ENCODE measurements around the gene DNM2.

Gene DNM2

GRCh38 chr19:10708291-10708690 is 9.6 kb upstream of the DNM2 start:
- POLR2A ChIA-PET = no interaction called here

GRCh38 chr19:10712045-10712444 is 5.8 kb upstream of the DNM2 start:
- H3K36me3 ChIP-seq (ENCODE audit: control insufficient read depth in 2 of 2, insufficient read depth in 1 of 2, low read length in 2 of 2) = peaks cover 0 to 43% of the 10 kb centered on the region in 2 experiments; a peak in 2 of 3 replicates
- H3K4me1 ChIP-seq (ENCODE audit: control insufficient read depth, insufficient read depth, low read length) = no peaks in the 10 kb centered on the region
- H3K4me3 ChIP-seq (ENCODE audit: low read depth, low read length) = no peak overlapping the region
- H3K27ac ChIP-seq (ENCODE audit: extremely low read depth, low read depth, low read length) = no peak overlapping the region
- no peaks in the 10 kb centered on the region for H3K9me3 ChIP-seq (ENCODE audit: control insufficient read depth, insufficient read depth, low read depth, low read length)
- POLR2A ChIA-PET = no interaction called here
- CTCF ChIA-PET = no interaction called here
- TF ChIP-seq ZNF341 (tag by site-specific recombination; IDR thresholded peaks at IDR 0.05; ENCODE audit: low read depth) = no peak
- no peak for TF ChIP-seq ZBTB8A (tag by site-specific recombination; IDR thresholded peaks at IDR 0.05)
- TF ChIP-seq ZNF404 (tag by site-specific recombination; IDR thresholded peaks at IDR 0.05) = no peak
- TF ChIP-seq HOXC10 (CRISPR knock-in tag; IDR thresholded peaks at IDR 0.05) = no peak
- TF ChIP-seq ZNF677 (tag by site-specific recombination; IDR thresholded peaks at IDR 0.05) = no peak
- TF ChIP-seq RBAK (tag by site-specific recombination; IDR thresholded peaks at IDR 0.05) = no peak
- no peak for TF ChIP-seq ZNF561 (tag by site-specific recombination; IDR thresholded peaks at IDR 0.05; ENCODE audit: borderline replicate concordance)
- TF ChIP-seq ZNF544 (tag by site-specific recombination; IDR thresholded peaks at IDR 0.05) = no peak
- TF ChIP-seq SP7 (tag by site-specific recombination; IDR thresholded peaks at IDR 0.05) = no peak
- no peak for TF ChIP-seq ZNF24 (tag by site-specific recombination; IDR thresholded peaks at IDR 0.05)

More at GRCh38 chr19:10708291-10708690, 9.6 kb upstream of the DNM2 start:
- TF ChIP-seq ZNF114 (tag by site-specific recombination; IDR thresholded peaks at IDR 0.05) = no peak
- no peak for TF ChIP-seq ATF2 (tag by site-specific recombination; IDR thresholded peaks at IDR 0.05; ENCODE audit: low read depth)
- no peak for TF ChIP-seq ZNF426 (tag by site-specific recombination; IDR thresholded peaks at IDR 0.05)
- TF ChIP-seq ZNF24 (tag by site-specific recombination; IDR thresholded peaks at IDR 0.05) = no peak
- no peak for TF ChIP-seq GLI2 (tag by site-specific recombination; IDR thresholded peaks at IDR 0.05; ENCODE audit: borderline replicate concordance, low read depth)
- TF ChIP-seq ZNF626 (tag by site-specific recombination; IDR thresholded peaks at IDR 0.05) = no peak
- TF ChIP-seq ZNF18 (tag by site-specific recombination; IDR thresholded peaks at IDR 0.05) = no peak
- no peak for TF ChIP-seq ZNF433 (tag by site-specific recombination; IDR thresholded peaks at IDR 0.05; ENCODE audit: low read depth)
- TF ChIP-seq KLF7 (tag by site-specific recombination; IDR thresholded peaks at IDR 0.05; ENCODE audit: borderline replicate concordance) = no peak
- TF ChIP-seq ZNF423 (tag by site-specific recombination; IDR thresholded peaks at IDR 0.05) = no peak
- no peak for TF ChIP-seq ZBTB49 (tag by site-specific recombination; IDR thresholded peaks at IDR 0.05; ENCODE audit: low read depth)
- no peak for TF ChIP-seq ZNF621 (tag by site-specific recombination; IDR thresholded peaks at IDR 0.05)
- TF ChIP-seq ZNF292 (tag by site-specific recombination; IDR thresholded peaks at IDR 0.05; ENCODE audit: borderline replicate concordance, low read depth) = no peak
- TF ChIP-seq ZNF747 (tag by site-specific recombination; IDR thresholded peaks at IDR 0.05) = no peak
- Histone ChIP-seq H3K9me3 (ENCODE audit: control insufficient read depth, insufficient read depth, low read depth, low read length) (no peaks in the 10 kb centered on the region), H3K36me3 (ENCODE audit: control insufficient read depth in 2 of 2, insufficient read depth in 1 of 2, low read length in 2 of 2) (peaks cover 0 to 38% of the 10 kb centered on the region in 2 experiments; a peak in 2 of 3 replicates), H3K4me3 (ENCODE audit: low read depth, low read length) (no peak overlapping the region), H3K27ac (ENCODE audit: extremely low read depth, low read depth, low read length) (no peak overlapping the region), H3K4me1 (ENCODE audit: control insufficient read depth, insufficient read depth, low read length) (no peaks in the 10 kb centered on the region)
- CTCF ChIA-PET = interaction anchor here (0.7 to 3.7 kb wide), 3 partner anchors 8 to 121 kb away, joined by 3 to 18 read pairs (median 12); partner anchors contain the start of gene DNM2
